ENCODE data around the gene POLE. TPM values are rescaled to one million over a fixed set of nuclear protein-coding genes. Genes with fewer than 3 reads are reported as not detected.

Gene POLE
- 15.9 and 21.8 TPM in 2 replicates for total RNA-seq

GRCh38 chr12:132687211-132688164, at the start of gene POLE, which contains the start of gene PXMP2:
Gene POLE (minus strand): TSS chr12:132687342. CDS start chr12:132687315, 27 bp downstream.
Gene PXMP2 (plus strand): TSS chr12:132687587. CDS start chr12:132687671, 84 bp downstream.

DNA sequence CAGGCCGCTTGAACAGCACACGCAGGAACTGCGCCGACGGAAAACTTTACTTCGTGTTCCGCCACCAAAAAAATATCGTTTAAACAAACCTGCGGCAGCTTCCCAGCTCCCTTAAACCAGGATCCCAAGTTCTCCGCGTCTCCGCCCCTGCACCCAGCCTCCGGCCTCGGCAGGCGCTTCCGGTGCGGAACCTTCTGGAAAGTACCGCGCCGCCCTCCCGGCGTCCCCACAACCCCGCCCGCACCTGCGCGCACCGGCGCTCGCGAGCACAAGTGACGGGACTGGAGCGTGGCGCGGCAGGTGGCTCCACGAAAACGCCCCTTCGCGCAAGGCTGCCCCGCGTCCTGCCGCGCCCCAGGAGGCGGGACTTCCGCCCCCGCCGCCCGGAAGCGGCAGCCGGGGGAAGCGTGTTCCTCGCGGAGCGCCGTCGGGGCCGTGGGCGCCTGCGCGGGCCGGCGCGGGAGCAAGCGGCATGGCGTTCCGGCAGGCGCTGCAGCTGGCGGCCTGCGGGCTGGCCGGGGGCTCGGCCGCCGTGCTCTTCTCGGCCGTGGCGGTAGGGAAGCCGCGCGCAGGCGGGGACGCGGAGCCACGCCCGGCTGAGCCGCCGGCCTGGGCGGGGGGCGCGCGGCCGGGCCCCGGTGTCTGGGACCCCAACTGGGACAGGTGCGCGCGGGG, 23.4 kb upstream of the POLE start, which contains the start of gene PGAM5:
PGAM5 (plus strand) TSS at position 438 of the 675 bp plus-strand sequence; CDS start at position 473, 35 bp downstream.

DNA sequence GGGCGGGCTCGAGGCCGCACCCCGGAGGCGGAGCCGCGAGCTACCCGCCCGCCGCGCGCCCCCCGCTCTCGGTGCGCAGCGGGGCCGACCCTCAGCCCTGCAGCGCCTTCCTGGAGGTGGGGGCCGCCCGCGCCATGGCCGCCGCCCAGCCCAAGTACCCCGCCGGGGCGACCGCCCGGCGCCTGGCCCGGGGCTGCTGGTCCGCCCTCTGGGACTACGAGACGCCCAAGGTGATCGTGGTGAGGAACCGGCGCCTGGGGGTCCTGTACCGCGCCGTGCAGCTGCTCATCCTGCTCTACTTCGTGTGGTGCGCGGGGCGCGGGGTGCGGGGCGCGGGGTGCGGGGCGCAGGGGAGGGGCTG, 68.5 kb downstream of the POLE start, which contains the start of gene P2RX2:
P2RX2 (plus strand) TSS at position 94 of the 361 bp plus-strand sequence; CDS start at position 135, 41 bp downstream.

GRCh38 chr12:132610051-132610759, 76.9 kb downstream of the POLE start, which contains the start of gene LRCOL1:
Gene LRCOL1 (minus strand): TSS chr12:132610582. CDS start chr12:132606251, 4,331 bp downstream.

Other genes with a start within 250 kb of the POLE start
- gene FBRSL1, start 197.2 kb downstream of the POLE start, total RNA-seq, result 5.1 and 5.5 TPM in 2 replicates
- 2.8 TPM in 1 of 2 replicates, not detected in the other for gene LRCOL1, start 76.8 kb downstream of the POLE start, total RNA-seq
- not detected in 2 replicates for gene P2RX2, start 68.6 kb downstream of the POLE start, total RNA-seq
- gene PXMP2, start 245 bp upstream of the POLE start, total RNA-seq, result 25.9 and 40.1 TPM in 2 replicates
- 32.3 and 39.2 TPM in 2 replicates for gene PGAM5, start 23.5 kb upstream of the POLE start, total RNA-seq
- gene ANKLE2, start 74.5 kb upstream of the POLE start, total RNA-seq, result 51.3 and 58.5 TPM in 2 replicates
- gene GOLGA3, start 141.5 kb upstream of the POLE start, total RNA-seq, result 58.5 and 74.6 TPM in 2 replicates
- 33.5 and 39.5 TPM in 2 replicates for gene CHFR, start 200.3 kb upstream of the POLE start, total RNA-seq